ENCODE results near the gene RND2.

DNA sequence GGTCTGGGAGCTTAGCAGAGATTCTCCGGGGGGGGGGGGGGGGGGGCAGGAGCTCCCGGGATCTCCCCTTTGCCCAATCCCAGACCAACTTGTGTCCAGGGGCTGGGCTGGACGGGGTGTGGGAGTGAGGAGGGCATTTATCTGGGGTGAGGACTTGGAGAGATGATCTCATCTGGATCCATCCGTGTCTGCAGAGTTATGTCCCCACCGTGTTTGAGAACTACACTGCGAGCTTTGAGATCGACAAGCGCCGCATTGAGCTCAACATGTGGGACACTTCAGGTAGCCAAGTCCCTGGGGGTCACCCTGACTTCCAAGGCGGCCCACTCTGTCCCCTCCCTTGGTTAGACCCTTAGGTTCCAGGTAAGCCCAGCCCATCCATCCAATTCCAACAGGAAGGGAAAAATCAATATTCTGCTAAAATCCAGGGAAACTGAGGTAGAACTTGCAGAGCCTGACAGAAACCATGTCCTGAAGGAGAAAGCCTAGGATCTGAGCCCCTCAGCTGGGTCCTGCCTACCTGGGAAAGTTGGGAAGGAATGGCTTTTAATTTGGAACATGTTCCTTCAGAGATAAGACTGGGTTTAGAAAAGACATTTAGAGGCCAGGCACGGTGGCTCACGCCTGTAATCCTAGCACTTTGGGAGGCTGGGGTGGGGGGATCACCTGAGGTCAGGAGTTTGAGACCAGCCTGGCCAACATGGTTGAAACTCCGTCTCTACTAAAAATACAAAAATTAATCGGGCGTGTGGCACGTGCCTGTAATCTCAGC is 921 bp downstream of the RND2 start:
- TF ChIP-seq, protein P1, sequence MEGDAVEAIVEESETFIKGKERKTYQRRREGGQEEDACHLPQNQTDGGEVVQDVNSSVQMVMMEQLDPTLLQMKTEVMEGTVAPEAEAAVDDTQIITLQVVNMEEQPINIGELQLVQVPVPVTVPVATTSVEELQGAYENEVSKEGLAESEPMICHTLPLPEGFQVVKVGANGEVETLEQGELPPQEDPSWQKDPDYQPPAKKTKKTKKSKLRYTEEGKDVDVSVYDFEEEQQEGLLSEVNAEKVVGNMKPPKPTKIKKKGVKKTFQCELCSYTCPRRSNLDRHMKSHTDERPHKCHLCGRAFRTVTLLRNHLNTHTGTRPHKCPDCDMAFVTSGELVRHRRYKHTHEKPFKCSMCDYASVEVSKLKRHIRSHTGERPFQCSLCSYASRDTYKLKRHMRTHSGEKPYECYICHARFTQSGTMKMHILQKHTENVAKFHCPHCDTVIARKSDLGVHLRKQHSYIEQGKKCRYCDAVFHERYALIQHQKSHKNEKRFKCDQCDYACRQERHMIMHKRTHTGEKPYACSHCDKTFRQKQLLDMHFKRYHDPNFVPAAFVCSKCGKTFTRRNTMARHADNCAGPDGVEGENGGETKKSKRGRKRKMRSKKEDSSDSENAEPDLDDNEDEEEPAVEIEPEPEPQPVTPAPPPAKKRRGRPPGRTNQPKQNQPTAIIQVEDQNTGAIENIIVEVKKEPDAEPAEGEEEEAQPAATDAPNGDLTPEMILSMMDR (IDR thresholded peaks at IDR 0.05) = no peak
- no peak for TF ChIP-seq POLR2A (IDR thresholded peaks at IDR 0.05)

All from esophagus squamous epithelium (tissue), 4 donors.